Mucosa of rectum (tissue), 2 donors: ENCODE data around the gene MED13.
"Not testable (repeated sequence)": the region's sequence is repeated elsewhere in the genome, so short reads cannot be mapped to it uniquely, and the experiment has no call there.

Experiments used
- H3K27ac ChIP-seq, 2 donors: one replicate each; pipeline ENCODE4 v1.7.0; 2013; ENCODE audit warnings: inconsistent platforms in 2 of 2, low read depth in 2 of 2, low read length in 2 of 2
- H3K27me3 ChIP-seq, 2 donors: one replicate each; pipeline ENCODE4 v1.7.0; 2013; ENCODE audit warnings: low read length in 2 of 2; ENCODE audit not compliant: control insufficient read depth in 2 of 2, insufficient read depth in 2 of 2
- H3K36me3 ChIP-seq, 2 donors: one replicate each; pipeline ENCODE4 v1.7.0; 2013; ENCODE audit warnings: low read length in 2 of 2; ENCODE audit not compliant: control insufficient read depth in 2 of 2, insufficient read depth in 2 of 2
- H3K4me1 ChIP-seq, 2 donors: one replicate each; pipeline ENCODE4 v1.7.0; 2013; ENCODE audit warnings: low read length in 2 of 2, mild to moderate bottlenecking in 1 of 2; ENCODE audit not compliant: control insufficient read depth in 2 of 2, insufficient read depth in 2 of 2
- H3K4me3 ChIP-seq, 2 donors: one replicate each; pipeline ENCODE4 v1.7.0; 2013; ENCODE audit warnings: low read length in 2 of 2
- H3K9ac ChIP-seq, 2 donors: one replicate each; pipeline ENCODE4 v1.7.0; 2013; ENCODE audit warnings: low read length in 2 of 2, low read depth in 1 of 2, mild to moderate bottlenecking in 1 of 2
- H3K9me3 ChIP-seq, 2 donors: one replicate each; pipeline ENCODE4 v1.7.0; 2013; ENCODE audit warnings: low read length in 2 of 2; ENCODE audit not compliant: control insufficient read depth in 2 of 2
- donor health status: healthy.
- donor health status: Normal muscosa, but diverticular disease.

Gene MED13

GRCh38 chr17:61904094-61904710 lies 160.9 kb downstream of the MED13 start:
- Histone ChIP-seq H3K4me1 (no peaks in the 10 kb centered on the region), H3K27ac (no peak overlapping the region), H3K9me3 (no peaks in the 10 kb centered on the region), H3K4me3 (no peak overlapping the region), H3K27me3 (no peaks in the 10 kb centered on the region), H3K9ac (no peak overlapping the region), H3K36me3 (peaks cover 16 to 27% of the 10 kb centered on the region in 2 donors)

- H3K9ac ChIP-seq, result no peak overlapping the region
- no peaks in the 10 kb centered on the region for H3K9me3 ChIP-seq
- H3K27me3 ChIP-seq, result no peaks in the 10 kb centered on the region
- H3K4me3 ChIP-seq, result no peak overlapping the region
- H3K36me3 ChIP-seq, result peaks cover 16 to 24% of the 10 kb centered on the region in 2 donors
- no peak overlapping the region for H3K27ac ChIP-seq
- H3K4me1 ChIP-seq, result no peaks in the 10 kb centered on the region
Measured at GRCh38 chr17:61903251-61903650, 161.8 kb downstream of the MED13 start.

- H3K9ac ChIP-seq, result no peak overlapping the region
- H3K4me3 ChIP-seq, result no peak overlapping the region
- H3K27me3 ChIP-seq, result no peaks in the 10 kb centered on the region
- peaks cover 13% of the 10 kb centered on the region in 2 donors for H3K36me3 ChIP-seq
- no peaks in the 10 kb centered on the region for H3K9me3 ChIP-seq
- H3K4me1 ChIP-seq, result no peaks in the 10 kb centered on the region
- H3K27ac ChIP-seq, result no peak overlapping the region
Measured at GRCh38 chr17:61897548-61898180, 167.4 kb downstream of the MED13 start.

GRCh38 chr17:61895391-61895790 lies 169.7 kb downstream of the MED13 start:
- Histone ChIP-seq H3K27me3 (no peaks in the 10 kb centered on the region), H3K36me3 (peaks cover 9 to 14% of the 10 kb centered on the region in 2 donors), H3K4me3 (no peak overlapping the region), H3K27ac (no peak overlapping the region), H3K4me1 (no peaks in the 10 kb centered on the region), H3K9ac (no peak overlapping the region), H3K9me3 (no peaks in the 10 kb centered on the region)

- not testable (repeated sequence) for H3K4me3 ChIP-seq, H3K9ac ChIP-seq, H3K4me1 ChIP-seq, H3K27ac ChIP-seq, H3K9me3 ChIP-seq, H3K36me3 ChIP-seq, H3K27me3 ChIP-seq
Measured at GRCh38 chr17:61894310-61894709, 170.8 kb downstream of the MED13 start.
